A204.1 (cell line): ENCODE results near the gene RPP40.

Experiments
- FAIRE-seq: peaks from 2 replicates; lab custom pipeline; 2012; peaks lifted over from hg19 to GRCh38; lab: Jason Lieb, UNC

The RPP40 gene

DNA sequence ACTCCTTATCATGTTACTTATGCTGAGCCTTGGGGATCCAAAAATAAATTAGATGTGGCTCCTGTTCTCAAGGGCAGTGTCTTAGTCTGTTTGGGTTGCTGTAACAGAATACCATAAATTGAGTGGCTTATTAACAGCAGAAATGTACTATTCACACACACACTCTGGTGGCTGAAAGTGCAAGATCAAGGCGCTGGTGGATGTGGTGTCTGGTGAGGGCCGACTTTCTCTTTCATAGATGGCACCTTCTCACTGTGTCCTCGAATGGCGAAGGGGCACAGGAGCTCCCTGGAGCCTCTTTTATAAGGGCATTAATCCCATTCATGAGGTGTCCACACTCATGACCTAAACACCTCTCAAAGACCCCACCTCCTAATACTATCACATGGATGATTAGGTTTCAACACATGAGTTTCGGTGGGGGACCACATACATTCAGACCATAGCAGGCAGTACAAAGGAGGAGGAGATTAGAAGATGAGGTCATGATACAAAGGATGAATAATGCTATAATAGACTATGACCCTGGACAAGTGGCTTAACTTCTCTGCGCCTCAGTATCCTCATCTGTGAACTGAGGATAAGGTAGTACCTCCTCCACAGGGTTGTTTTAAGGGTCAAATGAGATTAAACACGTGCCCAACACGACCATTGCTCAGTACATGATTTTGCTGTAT is 34.1 kb downstream of the RPP40 start:
- FAIRE-seq, result no peak

DNA sequence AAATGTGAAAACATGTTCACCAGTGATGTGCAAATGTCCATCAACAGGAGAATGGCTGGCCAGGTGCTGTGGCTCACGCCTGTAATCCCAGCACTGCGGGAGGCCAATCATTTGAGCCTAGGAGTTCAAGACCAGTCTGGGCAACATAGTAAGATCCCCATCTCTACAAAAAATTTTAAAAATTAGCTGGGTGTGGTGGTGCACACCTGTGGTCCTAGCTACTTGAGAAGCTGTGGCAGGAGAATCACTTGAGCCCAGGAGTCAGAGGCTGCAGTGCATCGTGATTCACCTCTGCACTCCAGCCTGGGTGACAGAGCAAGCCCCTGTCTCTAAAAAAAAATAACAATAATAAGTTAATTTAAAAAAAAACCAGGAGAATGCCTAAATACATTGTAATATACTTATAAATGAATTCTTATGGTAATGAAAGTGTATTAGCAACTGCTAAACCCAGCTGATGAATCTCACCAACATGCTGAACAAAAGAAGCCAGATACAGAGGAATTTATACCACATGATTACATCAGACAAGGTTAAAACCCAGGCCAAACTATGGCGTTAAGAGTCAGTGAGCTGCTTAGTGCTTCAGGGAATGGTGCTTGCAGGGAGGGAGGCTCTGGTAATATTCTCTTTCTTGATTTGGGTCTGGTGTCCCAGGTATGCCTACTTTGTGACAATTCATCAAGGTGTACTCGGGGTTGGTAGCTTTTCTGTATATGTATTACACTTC is 36.4 kb downstream of the RPP40 start:
- FAIRE-seq, result no peak

DNA sequence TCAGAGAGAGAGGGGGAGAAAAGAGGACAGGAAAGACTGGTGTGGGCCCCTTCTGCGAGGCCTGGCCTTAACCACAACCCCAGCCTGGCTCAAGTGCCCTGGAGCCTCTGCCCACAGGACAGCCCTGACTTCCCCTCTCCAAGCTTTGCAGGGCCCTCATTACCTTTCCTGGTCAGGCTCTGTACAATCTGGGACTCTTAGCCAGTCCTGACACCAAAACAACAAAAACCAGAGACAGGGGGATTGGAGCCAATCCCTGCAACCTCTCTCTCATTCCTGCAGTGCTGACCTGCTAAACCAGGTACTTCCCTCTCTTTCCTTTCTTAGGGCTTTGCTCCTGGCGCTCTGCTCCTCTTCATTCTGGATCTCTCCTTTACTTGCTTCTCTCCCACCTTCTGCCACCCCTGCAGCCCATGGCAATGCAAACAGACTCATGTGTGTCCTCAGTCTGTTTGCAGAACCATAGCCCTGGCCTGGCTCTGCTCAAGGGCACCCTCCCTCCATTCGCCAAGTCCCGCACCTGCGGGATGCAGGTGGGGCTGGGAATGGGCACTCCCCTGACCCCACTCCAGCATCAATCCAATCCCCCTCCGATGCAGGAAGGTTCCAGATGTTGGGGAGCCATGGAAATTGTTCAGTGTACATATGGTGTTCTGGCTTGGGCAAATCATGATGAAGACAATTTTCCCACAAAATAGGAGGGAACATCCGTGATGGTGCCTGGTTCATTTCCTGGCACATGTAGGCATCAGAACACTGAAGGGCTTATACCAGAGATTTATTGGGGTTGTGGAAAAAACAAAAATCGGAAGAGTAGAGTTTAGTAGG is 38.1 kb downstream of the RPP40 start:
- no peak for FAIRE-seq

DNA sequence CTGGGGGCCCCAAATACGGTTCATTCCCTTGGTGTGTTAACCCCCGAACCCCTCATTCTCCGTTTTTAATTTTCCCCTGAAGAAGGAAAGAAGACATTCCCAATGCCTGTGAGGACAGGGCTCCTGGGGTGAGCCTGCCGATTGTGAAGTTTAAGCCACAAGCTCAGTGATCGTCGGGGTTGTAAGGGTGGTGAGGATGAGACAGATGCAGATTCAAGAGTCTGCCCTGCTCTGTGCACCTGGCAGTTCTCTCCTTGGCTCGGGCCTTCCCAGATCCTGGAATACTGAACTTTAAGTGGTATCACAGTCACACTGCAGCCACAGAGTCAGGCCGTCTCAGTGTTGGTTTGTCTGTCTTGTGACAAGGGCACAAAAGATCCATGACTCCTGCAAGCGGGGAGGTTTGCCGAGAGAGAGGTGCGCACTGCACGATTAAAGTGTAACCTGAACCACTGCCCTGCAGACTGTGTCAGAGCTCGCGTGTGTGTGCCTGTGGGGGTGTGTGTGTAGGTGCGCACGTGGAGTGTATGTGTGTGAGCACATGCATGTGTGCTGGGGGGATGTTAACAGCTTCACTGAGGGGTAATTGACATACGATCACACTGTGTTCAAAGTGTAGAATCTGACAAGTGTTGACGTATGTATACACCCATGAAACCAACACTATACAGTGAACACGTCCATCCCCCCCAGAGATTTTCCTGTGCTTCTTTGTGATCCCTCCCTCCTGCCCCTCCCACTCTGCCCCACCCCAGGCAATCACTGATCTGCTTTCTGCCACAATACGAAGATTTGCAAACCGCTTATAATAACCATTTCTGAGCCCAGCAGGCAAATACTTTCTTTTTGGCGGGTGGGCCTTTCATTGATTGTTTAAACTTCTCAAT is 38.9 kb downstream of the RPP40 start:
- no peak for FAIRE-seq

DNA sequence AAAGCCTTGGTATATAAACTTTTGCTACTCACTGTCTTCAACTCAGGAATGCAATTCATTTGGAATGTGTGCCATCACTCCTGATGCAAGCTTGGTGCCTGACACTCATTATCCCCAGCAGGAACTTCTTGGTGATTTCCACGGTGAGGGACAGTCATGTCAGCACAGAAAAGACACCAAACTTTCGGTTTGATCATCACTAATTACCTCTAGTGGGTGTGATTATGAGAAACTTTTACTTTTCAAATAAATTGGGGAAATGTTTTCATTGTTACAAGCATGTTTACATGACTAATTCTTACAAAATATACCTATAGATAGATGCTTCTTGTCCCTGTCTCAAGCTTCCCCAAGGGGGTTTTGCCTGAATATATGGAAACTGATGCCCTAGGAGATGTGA is 40.9 kb downstream of the RPP40 start:
- FAIRE-seq, result no peak

DNA sequence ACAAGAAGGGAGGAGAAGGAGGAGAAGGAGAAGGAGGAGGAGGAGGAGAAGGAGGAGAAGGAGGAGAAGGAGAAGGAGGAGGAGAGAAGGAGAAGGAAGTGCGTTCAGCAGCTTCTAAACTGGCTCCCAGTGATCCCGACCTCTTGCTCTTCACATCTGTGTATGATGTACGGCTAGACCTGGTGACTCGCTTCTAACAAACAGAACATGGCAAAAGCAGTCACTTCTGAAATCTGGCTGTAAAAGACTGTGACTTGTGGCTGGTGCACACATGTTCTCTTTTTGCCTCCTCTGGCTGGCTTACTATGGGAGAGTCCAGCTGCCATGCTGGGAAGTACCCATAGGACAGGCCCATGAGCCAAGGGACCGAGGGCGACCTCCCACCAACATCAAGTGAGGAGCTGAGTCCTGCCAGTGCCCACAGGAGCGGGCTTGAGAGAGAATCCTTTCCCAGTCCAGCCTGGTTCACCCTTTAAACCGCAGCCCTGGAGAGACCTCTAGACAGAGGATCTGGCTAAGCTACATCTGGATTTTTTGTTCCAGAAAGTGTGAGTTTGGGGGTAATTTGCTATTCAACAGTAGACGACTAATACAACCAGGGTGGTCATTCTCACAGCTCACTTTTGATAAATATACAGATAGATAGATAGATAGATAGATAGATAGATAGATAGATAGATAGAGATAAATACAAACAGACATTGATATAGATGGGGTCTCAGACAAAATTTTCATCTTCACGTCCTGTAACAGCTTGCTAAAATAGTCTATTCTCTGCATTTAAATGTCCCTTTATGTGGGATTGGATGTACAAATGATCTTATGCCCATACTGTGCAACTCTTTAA is 42.3 kb downstream of the RPP40 start:
- no peak for FAIRE-seq

DNA sequence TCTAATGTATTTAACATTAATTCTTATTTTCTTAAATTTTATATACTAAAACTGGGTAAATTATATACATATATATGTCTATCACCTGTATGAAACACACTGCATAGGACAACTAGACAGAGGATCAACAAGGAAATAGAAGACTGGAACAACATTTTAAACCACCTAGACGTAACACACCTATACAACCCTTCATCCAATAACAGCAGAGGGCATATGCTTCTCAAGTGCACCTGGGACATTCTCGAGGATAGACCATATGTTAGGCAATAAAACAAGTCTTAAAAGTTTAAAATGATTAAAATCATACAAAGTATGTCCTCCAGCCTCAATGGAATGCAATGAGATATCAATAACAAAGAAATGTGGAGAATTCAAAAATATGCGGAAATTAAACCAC is 45.2 kb downstream of the RPP40 start:
- no peak for FAIRE-seq

DNA sequence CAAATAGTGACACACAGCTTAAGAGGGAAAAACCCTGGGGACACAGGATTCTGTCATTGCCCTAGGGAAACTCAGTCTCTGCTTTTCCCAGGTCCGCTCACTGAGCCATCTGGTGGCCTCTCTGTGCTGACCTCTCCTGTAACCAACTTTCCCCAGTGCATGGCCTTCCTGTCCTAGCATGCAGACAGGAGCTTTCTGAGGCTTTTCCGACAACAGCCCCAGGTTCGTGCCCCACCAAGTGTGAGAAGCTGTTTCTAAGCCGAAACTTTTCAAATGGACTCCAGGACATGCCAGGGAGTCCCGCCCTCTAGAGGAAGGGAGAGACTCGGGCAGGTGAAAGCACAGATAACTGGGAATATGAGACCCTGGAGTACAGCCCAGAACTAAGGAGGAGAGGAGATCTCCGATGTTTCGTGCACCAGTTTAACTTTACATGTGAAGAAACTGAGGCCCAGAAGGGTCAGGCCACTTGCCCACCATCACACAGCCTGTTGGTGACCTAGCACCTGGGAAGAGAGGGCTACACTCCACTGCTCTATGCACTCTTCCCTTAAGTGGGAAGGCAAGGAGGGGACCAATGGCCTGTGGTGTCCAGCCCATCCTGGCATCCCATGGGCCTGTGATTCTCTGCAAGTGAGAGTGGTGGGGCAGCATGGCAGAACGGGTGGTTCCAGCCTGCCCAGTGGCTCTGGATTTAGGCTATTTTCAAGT is 46.2 kb downstream of the RPP40 start:
- FAIRE-seq, result no peak

DNA sequence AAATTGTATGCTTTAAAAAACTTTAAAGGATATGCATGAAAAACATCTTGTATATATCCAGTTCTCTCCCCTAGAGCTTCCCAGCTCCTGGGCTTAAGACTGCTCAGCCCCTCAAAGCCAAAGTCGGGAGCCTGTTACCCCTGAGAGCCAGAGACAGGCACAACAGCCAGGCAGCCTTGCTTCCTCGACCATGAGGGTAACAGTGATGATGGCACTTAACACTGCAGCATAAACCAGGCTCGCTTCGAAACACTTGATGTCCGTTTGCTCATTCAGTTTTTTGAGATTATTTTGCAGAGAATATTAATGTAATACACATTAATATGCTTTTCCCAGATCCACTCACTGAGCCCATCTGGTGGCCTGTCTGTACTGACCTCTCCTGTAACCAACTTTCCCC is 47.2 kb downstream of the RPP40 start:
- FAIRE-seq, result no peak

DNA sequence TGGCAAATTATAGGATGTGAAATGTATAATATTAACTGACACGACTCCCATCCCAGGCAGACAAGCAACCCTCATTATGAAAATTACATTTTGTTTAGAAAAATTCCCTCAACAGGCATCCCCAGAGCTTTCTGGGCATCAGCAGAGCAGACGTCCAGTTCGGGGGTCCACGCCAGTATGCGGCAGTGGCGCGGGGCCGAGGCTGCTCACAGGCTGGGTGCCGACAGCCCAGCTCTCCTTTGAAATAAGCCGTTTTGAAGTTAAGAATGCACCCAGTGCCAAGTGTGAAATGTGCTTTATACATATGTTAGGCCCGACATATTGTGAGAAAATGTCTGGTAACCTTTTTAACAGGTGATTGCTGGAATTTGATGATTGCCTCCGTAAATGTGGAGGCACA is 50.4 kb downstream of the RPP40 start:
- FAIRE-seq, result no peak

DNA sequence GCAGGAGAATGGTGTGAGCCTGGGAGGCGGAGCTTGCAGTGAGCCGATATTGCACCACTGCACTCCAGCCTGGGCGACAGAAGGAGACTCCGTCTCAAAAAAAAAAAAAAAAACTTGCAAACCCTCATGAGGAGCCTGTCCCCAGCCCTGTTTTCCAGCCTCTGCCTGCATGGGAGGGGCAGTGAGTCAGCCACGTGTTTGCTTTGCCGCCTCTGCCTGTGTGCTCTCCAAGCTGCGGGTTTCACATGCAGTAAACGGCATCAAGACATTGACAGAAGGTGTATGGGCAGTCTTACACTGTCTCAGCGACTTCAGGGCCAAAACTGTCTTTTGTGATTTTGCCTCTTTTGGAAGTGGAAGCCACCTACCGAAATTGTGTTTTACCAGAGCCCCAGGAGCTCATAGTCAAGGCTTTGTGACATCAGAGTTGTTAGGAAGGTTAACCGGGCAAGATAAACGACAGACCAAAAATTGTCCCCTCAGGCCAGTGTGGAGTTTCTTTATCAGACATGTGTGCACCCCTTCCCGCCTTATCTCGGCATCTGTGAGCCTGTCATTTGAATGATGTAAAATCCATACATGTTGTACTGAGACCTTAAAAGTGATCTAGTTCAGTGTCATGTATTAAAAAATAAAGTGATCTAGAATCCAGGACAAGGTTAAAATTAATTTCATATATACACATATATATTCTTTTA is 52.9 kb downstream of the RPP40 start:
- FAIRE-seq, result no peak

DNA sequence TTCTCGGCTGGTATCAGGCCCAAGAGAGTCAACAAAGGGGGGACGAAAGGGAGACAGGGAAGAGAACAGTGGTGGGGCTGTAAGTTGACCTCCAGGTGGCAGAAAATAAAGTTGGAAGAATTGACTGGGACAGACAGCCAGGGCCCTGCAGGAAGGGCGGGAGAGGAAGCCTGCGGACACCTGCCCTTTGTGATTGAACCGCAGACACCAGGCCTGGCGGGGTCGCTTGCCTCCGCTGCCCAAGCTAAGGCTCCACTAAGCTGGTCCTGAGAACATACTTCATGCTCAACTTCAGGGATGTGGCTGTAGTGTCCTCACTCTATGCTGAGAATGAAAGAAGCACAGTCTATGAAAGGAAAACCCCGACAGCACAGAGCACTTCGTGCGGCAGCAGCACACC is 53.8 kb downstream of the RPP40 start:
- no peak for FAIRE-seq

DNA sequence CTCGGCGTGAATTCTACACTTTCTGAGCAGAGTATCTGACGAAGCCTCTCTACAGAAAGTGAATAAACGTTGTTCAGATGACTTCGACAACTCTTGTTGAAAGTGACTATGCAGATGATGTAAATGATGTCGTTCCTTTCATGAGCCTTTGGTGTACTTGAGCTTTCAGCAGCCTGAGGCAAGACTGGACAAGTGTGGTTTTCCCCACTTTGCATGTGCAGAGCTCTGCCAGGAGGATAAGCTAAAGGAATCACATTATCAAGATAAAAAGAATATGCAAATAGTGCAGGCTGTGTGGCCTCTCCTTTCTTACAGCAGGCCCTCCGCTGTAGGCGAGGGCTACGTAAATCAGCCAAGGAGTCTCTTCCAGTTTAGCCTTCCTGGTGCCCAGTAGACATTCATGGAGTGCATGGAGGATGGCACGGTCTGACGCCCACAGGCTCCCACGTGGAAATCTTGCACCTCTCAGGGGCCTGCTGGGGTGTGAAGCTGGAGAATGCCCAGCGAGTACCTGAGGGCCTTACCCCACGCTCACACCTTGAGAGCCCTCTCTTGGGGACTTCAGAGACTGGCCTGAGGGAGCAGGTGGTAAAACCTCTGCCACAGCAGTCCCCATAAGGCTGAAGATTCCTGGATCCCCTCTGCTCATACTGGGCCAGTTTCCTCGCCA is 54.9 kb downstream of the RPP40 start:
- no peak for FAIRE-seq

DNA sequence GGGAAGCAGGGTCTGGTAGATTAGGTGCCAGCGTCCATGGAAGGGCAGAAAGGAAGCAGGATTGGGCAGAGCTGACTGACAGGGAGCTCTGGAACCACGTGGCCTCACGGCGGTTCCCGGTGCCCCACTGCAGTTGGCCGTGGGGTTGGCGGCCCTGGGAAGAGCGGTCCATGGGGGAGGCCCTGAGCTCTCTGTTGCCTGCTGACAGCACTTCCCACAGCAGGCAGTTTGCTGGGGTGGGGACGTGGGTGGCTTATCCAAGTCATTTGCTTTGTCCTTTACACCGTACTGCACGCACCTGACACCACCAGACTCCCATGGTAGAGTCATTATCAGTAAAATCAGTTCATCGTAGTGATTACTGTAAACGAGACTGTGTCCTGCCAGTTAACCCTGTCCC is 56.1 kb downstream of the RPP40 start:
- no peak for FAIRE-seq

DNA sequence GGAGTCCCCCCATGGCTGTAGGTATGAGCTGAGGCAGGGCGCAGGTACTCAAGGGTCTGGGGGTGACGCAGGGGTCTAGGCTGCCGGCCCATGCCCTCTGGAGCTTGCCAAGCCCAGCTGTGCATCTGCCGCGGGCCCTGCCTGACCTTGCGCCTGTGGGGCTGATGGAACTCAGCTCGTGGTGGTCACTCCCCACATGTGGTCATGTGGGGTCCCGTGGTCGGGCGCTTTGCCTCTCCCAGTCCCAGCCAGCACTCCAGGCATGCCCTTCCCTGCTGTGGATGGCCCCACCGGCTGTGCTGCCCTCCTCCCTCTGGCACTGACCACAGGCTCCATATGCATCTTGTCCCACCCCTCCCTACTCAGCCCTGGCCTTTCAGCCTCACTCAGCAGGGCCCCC is 57.3 kb downstream of the RPP40 start:
- no peak for FAIRE-seq
